Measurements from ENCODE around the gene GCG. TPM values are rescaled to one million over a fixed set of nuclear protein-coding genes. Genes with fewer than 3 reads are reported as not detected.

The GCG gene
- total and polyA plus RNA-seq, 2 of the 8 experiments (the other 6 are each of a cell fraction or from before 2014, with no cell fraction given): not detected

DNA sequence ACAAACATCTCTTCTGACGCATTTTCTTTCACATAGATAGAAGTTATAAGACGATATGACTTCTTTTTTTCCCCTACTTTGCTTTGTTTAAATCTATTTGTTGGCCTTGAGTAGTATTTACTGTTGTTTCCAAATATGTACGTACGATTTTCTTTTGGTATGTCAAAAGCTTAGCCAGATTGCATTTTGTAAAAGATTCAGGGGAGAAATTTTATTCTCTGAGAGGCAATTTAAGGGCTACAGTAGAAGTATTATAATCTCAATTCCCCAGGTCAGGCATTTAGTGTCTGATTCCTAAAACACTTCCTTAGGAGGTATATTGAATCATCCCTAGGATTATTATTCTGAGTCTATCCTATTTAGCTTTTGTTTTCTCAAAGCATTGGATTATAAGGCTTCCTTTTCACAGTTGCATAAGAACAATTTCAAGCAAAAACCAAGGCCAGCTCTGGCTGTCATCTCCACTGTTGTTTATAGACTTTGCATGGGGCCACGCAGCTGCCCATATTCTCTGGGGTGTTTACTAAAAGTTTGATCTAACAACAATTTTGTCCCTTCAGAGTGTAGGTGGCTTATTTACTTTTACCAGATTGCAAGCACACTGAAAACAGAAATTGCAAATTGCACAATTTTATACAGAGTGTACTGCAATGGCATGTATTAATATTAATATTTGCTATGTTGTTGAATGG, 33.6 kb upstream of the GCG start:
- FAIRE-seq (no peak), DNase-seq (ENCODE audit: low read depth in 1 of 2, low spot score in 2 of 2) (no peak)
- ChIA-PET CTCF (ENCODE audit: partially characterized antibody) (interaction anchor here (1.2 to 1.9 kb wide), 3 partner anchors 31 to 113 kb away, joined by 4 to 6 read pairs (median 5); no protein-coding TSS in a partner anchor), POLR2A (ENCODE audit: partially characterized antibody) (no interaction called here)
- Histone ChIP-seq H2AFZ (ENCODE audit: low read length) (no peak overlapping the region), H4K91ac (replicated peaks; ENCODE audit: insufficient read length, low read length) (no peak overlapping the region), H3K4me3 (ENCODE audit: extremely low read depth in 1 of 4, insufficient read depth in 2 of 4, low read depth in 3 of 4, low read length in 4 of 4) (no peak overlapping the region), H3K36me3 (ENCODE audit: control insufficient read depth in 2 of 4, insufficient read depth in 4 of 4, low read length in 3 of 4) (no peaks in the 10 kb centered on the region), H3K79me2 (ENCODE audit: control insufficient read depth in 1 of 2, insufficient read depth in 2 of 2, low read length in 2 of 2) (no peaks in the 10 kb centered on the region), H3K79me1 (ENCODE audit: low read depth, low read length) (no peaks in the 10 kb centered on the region), H4K5ac (ENCODE audit: insufficient read length, low read depth, low read length) (no peak overlapping the region), H3K4me1 (replicated peaks in 1 of 4; ENCODE audit: control insufficient read depth in 3 of 4, insufficient read depth in 4 of 4, low read length in 3 of 4) (no peaks in the 10 kb centered on the region), H3K14ac (ENCODE audit: insufficient read length) (no peak overlapping the region), H2AK5ac (ENCODE audit: low read depth, low read length) (no peak overlapping the region), H3K4ac (replicated peaks; ENCODE audit: insufficient read length, low read depth, low read length) (no peak overlapping the region), H2BK15ac (ENCODE audit: low read length) (no peak overlapping the region), H3K9ac (replicated peaks in 1 of 4; ENCODE audit: extremely low read depth in 1 of 4, low read depth in 3 of 4, low read length in 3 of 4) (no peak overlapping the region), H4K8ac (ENCODE audit: extremely low read depth, insufficient read depth, low read length) (no peak overlapping the region), H3K27ac (ENCODE audit: low read depth, low read length) (no peak overlapping the region), H2BK12ac (ENCODE audit: low read depth, low read length) (no peak overlapping the region), H3K56ac (replicated peaks; ENCODE audit: insufficient read length, low read depth, low read length) (no peak overlapping the region), H3K23me2 (ENCODE audit: low read depth, low read length) (no peaks in the 10 kb centered on the region), H3K9me3 (ENCODE audit: insufficient read depth in 2 of 2, low read depth in 1 of 2, low read length in 1 of 2) (no peaks in the 10 kb centered on the region), H3K27me3 (replicated peaks in 1 of 4; ENCODE audit: control insufficient read depth in 3 of 4, extremely low read depth in 1 of 4, insufficient read depth in 3 of 4, low read length in 3 of 4) (no peaks in the 10 kb centered on the region), H3K4me2 (ENCODE audit: insufficient read depth in 1 of 2, low read depth in 2 of 2, low read length in 2 of 2) (no peak overlapping the region), H3K23ac (ENCODE audit: insufficient read length) (no peak overlapping the region), H2BK120ac (replicated peaks; ENCODE audit: low read depth, low read length) (no peak overlapping the region), H4K20me1 (replicated peaks in 1 of 2; ENCODE audit: control insufficient read depth in 1 of 2, insufficient read depth in 2 of 2, low read length in 2 of 2) (no peaks in the 10 kb centered on the region), H2BK5ac (ENCODE audit: low read depth, low read length) (no peak overlapping the region), H3K18ac (ENCODE audit: extremely low read depth, low read length) (no peak overlapping the region), H2BK20ac (ENCODE audit: low read length) (no peak overlapping the region)
- 90% methylated on average over 5 of the region's 5 CpGs; no CpG with 5 or more reads in 1 of the 2 experiments for WGBS, 2 experiments (ENCODE audit: extremely low coverage in 1 of 2, insufficient coverage in 1 of 2, insufficient read length in 1 of 2, insufficient replicate concordance in 2 of 2, low coverage in 1 of 2, low lambda C conversion rate in 2 of 2, missing lambda C conversion rate in 1 of 2)
- TF ChIP-seq POU5F1 (IDR thresholded peaks at IDR 0.05; ENCODE audit: low read depth, low read length) (no peak), POLR2AphosphoS5 (IDR thresholded peaks at IDR 0.05; ENCODE audit: low read depth, low read length) (no peak), TEAD4 (IDR thresholded peaks at IDR 0.05; ENCODE audit: low read depth, low read length) (no peak)

Measured in H1 (cell line).